Neutrophil (primary cell): ENCODE measurements around the gene C22orf31.

ENCODE experiments used
- H3K27ac ChIP-seq: fragments of 200-600 bp; sonication (generic); 2 replicates; pipeline ENCODE4 v1.5.1; 2016; ENCODE audit warnings: mild to moderate bottlenecking, moderate library complexity
- H3K27me3 ChIP-seq: fragments of 200-600 bp; sonication (generic); 2 replicates; pipeline ENCODE4 v1.6.0; 2016; ENCODE audit warnings: mild to moderate bottlenecking
- H3K36me3 ChIP-seq: fragments of 200-600 bp; sonication (generic); 2 replicates; pipeline ENCODE4 v1.5.1; 2017
- H3K4me1 ChIP-seq, 2 experiments: fragments of 200-600 bp in 1 of 2; sonication (generic) in 1 of 2; 1 replicate in 1 of 2; 2 replicates in 1 of 2; pipeline versions ENCODE4 v1.5.1 to v1.6.1; 2013 to 2016; ENCODE audit warnings: low read depth in 1 of 2, low read length in 1 of 2, mild to moderate bottlenecking in 1 of 2, moderate library complexity in 1 of 2; ENCODE audit not compliant: control insufficient read depth in 1 of 2, insufficient read depth in 1 of 2
- H3K4me3 ChIP-seq, 2 experiments: fragments of 200-600 bp in 1 of 2; sonication (generic) in 1 of 2; 1 replicate in 1 of 2; 2 replicates in 1 of 2; pipeline ENCODE4 v1.5.1; 2013 to 2016; ENCODE audit warnings: low read depth in 1 of 2, low read length in 1 of 2, mild to moderate bottlenecking in 1 of 2, moderate library complexity in 1 of 2
- H3K9me3 ChIP-seq: fragments of 200-600 bp; sonication (generic); 2 replicates; pipeline ENCODE4 v1.5.1; 2016
- TF ChIP-seq, protein P1 (sequence below): fragments of 200-600 bp; sonication (generic); IDR thresholded peaks from 2 replicates; pipeline ENCODE4 v1.5.1; 2016; ENCODE audit warnings: antibody characterized with exemption

Gene C22orf31

GRCh38 chr22:29081517-29082236, 20.0 kb upstream of the C22orf31 start:
- Histone ChIP-seq H3K4me3 (no peak overlapping the region), H3K27ac (no peak overlapping the region), H3K4me1 (peaks cover 16 to 18% of the 10 kb centered on the region in 2 experiments), H3K27me3 (peaks cover 54% of the 10 kb centered on the region), H3K36me3 (no peaks in the 10 kb centered on the region), H3K9me3 (no peaks in the 10 kb centered on the region)
- TF ChIP-seq, protein P1, sequence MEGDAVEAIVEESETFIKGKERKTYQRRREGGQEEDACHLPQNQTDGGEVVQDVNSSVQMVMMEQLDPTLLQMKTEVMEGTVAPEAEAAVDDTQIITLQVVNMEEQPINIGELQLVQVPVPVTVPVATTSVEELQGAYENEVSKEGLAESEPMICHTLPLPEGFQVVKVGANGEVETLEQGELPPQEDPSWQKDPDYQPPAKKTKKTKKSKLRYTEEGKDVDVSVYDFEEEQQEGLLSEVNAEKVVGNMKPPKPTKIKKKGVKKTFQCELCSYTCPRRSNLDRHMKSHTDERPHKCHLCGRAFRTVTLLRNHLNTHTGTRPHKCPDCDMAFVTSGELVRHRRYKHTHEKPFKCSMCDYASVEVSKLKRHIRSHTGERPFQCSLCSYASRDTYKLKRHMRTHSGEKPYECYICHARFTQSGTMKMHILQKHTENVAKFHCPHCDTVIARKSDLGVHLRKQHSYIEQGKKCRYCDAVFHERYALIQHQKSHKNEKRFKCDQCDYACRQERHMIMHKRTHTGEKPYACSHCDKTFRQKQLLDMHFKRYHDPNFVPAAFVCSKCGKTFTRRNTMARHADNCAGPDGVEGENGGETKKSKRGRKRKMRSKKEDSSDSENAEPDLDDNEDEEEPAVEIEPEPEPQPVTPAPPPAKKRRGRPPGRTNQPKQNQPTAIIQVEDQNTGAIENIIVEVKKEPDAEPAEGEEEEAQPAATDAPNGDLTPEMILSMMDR: no peak

DNA sequence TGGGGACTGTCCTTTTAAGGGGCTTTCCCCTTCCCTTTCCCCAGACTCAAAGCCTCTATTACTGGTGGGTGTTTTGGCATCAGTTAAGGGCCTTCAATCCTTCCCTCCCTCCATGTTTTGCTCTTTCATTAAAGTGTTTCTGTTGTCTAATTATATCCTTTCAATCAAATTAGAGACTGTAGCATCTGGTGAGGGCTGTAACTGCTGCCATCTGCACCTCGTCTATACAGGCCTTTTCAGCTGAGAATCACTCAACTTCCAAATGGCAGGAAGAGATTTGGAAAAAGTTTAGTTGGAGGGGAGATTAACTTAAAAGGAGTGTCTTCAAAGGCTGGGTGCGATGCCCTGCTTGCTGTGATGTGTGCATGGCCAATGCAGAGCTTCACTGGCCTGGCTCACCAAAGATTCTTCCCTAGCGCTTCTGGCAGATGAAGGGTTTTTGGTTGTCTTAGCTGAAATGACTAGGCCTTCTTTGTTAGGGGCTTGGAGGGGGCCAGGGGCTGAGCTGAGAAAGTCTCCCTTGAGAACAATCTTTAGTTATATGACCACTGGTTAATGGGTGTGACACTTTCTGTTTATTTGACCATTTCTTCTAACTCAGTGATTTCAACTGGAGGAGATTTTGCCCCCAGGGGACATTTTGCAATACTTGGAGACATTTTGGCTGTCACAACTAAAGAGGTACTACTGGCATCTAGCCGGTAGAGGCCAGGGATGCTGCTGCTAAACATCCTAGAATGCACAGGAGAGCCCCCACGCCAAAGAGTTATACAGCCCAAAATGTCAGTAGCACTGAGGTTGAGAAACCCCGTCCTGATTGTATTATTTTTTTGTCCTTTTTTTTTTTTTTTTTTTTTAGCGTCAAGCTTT, 18.7 kb upstream of the C22orf31 start:
- TF ChIP-seq, protein P1: no peak
- H3K36me3 ChIP-seq: no peaks in the 10 kb centered on the region
- no peaks in the 10 kb centered on the region for H3K9me3 ChIP-seq
- peaks cover 18% of the 10 kb centered on the region in 2 experiments for H3K4me1 ChIP-seq
- H3K27me3 ChIP-seq: peaks cover 63% of the 10 kb centered on the region
- no peak overlapping the region for H3K4me3 ChIP-seq
- H3K27ac ChIP-seq: no peak overlapping the region

DNA sequence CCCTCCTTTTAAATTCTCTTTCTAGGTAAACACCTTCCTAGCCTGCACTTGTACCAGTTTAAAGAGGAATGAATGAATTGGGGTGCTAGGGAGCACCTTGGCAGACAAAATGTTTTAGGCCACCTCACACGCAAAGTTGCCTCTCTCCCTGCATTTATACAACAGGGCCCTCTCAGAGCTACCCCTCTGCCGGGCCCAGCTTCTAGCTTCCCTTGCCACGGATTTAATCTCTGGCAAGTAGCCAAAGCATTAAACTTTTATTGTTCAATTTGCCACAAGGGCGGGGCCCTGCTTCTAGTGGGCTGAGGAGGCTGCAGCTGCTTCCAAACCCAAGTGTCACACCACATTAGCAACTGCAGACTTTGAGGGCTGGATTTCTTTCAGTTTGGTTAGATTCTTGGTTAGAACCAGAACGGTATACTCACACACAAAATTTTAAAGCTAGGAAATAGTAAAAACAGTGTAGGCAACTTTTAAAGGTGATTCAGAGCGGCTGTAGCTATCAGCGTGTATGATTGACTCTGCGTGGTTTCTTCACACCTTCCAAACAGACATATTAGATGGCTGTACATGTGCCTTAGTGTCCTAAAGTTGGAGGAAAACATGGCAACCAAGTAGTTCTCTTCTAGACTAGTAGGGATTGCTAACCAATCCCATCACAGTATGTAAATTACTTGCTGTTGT, 17.7 kb upstream of the C22orf31 start:
- Histone ChIP-seq H3K27ac (no peak overlapping the region), H3K9me3 (no peaks in the 10 kb centered on the region), H3K36me3 (no peaks in the 10 kb centered on the region), H3K27me3 (peaks cover 72% of the 10 kb centered on the region), H3K4me1 (peaks cover 18 to 25% of the 10 kb centered on the region in 2 experiments), H3K4me3 (no peak overlapping the region)
- TF ChIP-seq, protein P1: no peak

- Histone ChIP-seq H3K9me3 (no peaks in the 10 kb centered on the region), H3K4me3 (no peak overlapping the region), H3K27ac (no peak overlapping the region), H3K4me1 (peaks cover 18 to 24% of the 10 kb centered on the region in 2 experiments), H3K27me3 (peaks cover 78% of the 10 kb centered on the region), H3K36me3 (no peaks in the 10 kb centered on the region)
- TF ChIP-seq, protein P1: no peak
Observed at GRCh38 chr22:29078869-29079207, 17.2 kb upstream of the C22orf31 start.

DNA sequence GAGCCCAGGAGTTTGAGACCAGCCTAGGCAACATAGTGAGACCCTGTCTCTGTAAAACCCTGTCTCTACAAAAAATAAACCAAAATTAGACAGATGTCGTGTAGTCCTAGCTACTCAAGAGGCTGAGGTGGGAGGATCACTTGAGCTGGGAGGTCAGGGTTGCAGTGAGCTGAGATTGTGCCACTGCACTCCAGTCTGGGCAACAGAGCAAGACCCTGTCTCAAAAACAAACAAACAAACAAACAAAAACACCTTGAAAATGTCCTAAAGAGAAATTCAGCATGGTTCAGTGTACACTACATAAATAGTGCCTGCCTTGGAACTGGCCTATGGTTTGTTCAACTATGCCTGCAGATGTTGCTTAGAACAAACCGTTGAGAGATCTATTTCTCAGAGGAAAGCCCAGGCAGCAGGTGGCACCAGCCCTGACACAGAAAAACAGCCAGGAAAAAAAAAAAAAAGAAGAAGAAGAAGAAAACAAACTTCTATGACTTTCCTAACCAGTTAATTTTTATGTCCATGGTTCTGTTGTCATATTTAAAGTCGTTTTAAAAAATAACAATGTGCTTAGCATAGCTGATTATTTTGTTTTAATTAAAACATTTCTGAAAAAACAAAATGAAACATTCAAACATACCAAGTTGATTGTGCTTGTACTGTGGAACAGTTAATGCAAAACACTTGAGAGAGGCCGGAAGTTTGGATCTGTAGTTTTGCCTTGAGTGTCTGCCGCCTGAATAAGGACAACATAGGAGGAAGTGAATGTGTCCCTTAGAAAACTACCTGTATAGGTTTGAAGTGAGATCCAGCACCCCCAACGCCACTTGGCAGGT, 16.6 kb upstream of the C22orf31 start:
- TF ChIP-seq, protein P1: no peak
- no peaks in the 10 kb centered on the region for H3K9me3 ChIP-seq
- H3K27ac ChIP-seq: no peak overlapping the region
- peaks cover 18 to 19% of the 10 kb centered on the region in 2 experiments for H3K4me1 ChIP-seq
- H3K36me3 ChIP-seq: no peaks in the 10 kb centered on the region
- H3K4me3 ChIP-seq: no peak overlapping the region
- H3K27me3 ChIP-seq: peaks cover 84% of the 10 kb centered on the region
